ENCODE results near the gene SORT1. TPM values are rescaled to one million over a fixed set of nuclear protein-coding genes. Genes with fewer than 3 reads are reported as not detected.
"Not testable (repeated sequence)": the region's sequence is repeated elsewhere in the genome, so short reads cannot be mapped to it uniquely, and the experiment has no call there.

SORT1 gene
- total RNA-seq, 1 experiment from 2014 or later, result 7.7 TPM

GRCh38 chr1:109398343-109399225 is 866 bp upstream of the SORT1 start:
- no peak for DNase-seq (ENCODE audit: low read depth)

- DNase-seq (ENCODE audit: low read depth), result no peak
Measured at GRCh38 chr1:109396871-109397580, 692 bp downstream of the SORT1 start.

- no peak for DNase-seq (ENCODE audit: low read depth)
Measured at GRCh38 chr1:109396513-109396839, 1.2 kb downstream of the SORT1 start.

GRCh38 chr1:109395602-109396512 is 1.9 kb downstream of the SORT1 start:
- peak; percentile 52 for DNase-seq (ENCODE audit: low read depth)

- DNase-seq (ENCODE audit: low read depth), result not testable (repeated sequence)
Measured at GRCh38 chr1:109395282-109395599, 2.5 kb downstream of the SORT1 start.

GRCh38 chr1:109394591-109395281 is 3.0 kb downstream of the SORT1 start:
- DNase-seq (ENCODE audit: low read depth), result no peak

- DNase-seq (ENCODE audit: low read depth), result no peak
Measured at GRCh38 chr1:109393617-109394233, 4.0 kb downstream of the SORT1 start.

GRCh38 chr1:109392788-109393616 is 4.7 kb downstream of the SORT1 start:
- DNase-seq (ENCODE audit: low read depth), result peak; percentile 55

GRCh38 chr1:109392037-109392787 is 5.5 kb downstream of the SORT1 start:
- no peak for DNase-seq (ENCODE audit: low read depth)

GRCh38 chr1:109391626-109392025 is 6.1 kb downstream of the SORT1 start:
- DNase-seq (ENCODE audit: low read depth), result no peak

- DNase-seq (ENCODE audit: low read depth), result no peak
Measured at GRCh38 chr1:109391157-109391556, 6.6 kb downstream of the SORT1 start.

GRCh38 chr1:109389638-109390341 is 7.9 kb downstream of the SORT1 start:
- no peak for DNase-seq (ENCODE audit: low read depth)

GRCh38 chr1:109388884-109389637 is 8.7 kb downstream of the SORT1 start:
- no peak for DNase-seq (ENCODE audit: low read depth)

- DNase-seq (ENCODE audit: low read depth), result no peak
Measured at GRCh38 chr1:109388208-109388711, 9.5 kb downstream of the SORT1 start.

- no peak for DNase-seq (ENCODE audit: low read depth)
Measured at GRCh38 chr1:109386054-109386717, 11.5 kb downstream of the SORT1 start.

GRCh38 chr1:109385417-109385816 is 12.3 kb downstream of the SORT1 start:
- DNase-seq (ENCODE audit: low read depth), result no peak

GRCh38 chr1:109383854-109384253 is 13.9 kb downstream of the SORT1 start:
- no peak for DNase-seq (ENCODE audit: low read depth)
